ENCODE data around the gene BARD1. TPM values are rescaled to one million over a fixed set of nuclear protein-coding genes. Genes with fewer than 3 reads are reported as not detected.
"Not testable (repeated sequence)": the region's sequence is repeated elsewhere in the genome, so short reads cannot be mapped to it uniquely, and the experiment has no call there.

BARD1 gene
- total RNA-seq, 2 experiments from 2014 or later: 22.8 to 30.7 TPM

DNA sequence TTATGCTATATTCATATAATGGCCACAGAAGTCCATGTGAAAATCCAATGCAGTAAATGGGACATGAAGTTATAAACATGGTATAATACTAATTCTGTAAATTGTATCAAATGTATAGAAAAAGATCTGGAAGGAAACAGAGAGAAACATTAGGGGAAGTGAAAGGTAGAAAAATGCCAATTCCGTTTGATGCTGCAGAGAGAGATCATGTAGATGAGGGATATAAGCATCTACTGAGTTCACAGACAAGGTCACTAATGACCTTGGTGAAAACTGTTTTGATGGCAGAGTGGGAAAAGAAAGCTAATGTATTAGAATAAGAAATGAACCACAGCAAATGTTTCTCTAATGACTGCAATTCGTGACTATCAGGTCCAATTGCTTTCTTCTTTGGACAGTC is 56.0 kb downstream of the BARD1 start:
- CTCF ChIA-PET: no interaction called here
- Mint-ChIP-seq H3K9me3 (ENCODE audit: low read depth) (no peaks in the 10 kb centered on the region), H3K27me3 (no peaks in the 10 kb centered on the region), H3K4me3 (no peak overlapping the region), H3K27ac (no peak overlapping the region), H3K4me1 (no peaks in the 10 kb centered on the region), H3K36me3 (ENCODE audit: low read depth) (peaks cover 52% of the 10 kb centered on the region)
- intact Hi-C loops (cut with DNase I, micrococcal nuclease): no loop called here
- POLR2A ChIA-PET: no interaction called here
- no peak for DNase-seq
- ATAC-seq: no peak

DNA sequence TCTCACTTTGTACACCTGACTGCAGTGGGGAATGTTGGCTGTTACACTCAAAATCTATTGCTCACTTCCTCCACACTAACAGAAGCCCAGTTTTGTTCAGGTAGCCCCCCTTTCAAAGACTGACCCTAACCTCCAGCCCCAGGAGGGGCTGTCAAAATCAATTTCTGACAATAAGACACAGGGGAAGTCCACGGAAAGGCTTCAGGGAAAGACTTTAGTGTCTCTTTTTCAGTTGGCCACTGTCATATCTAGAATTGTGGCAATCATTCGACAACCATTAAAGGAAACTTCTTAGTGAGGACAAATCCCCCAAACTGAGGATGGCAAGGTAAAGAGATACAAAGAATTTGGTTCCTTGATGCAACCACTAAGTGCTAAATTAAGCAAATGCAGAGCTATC is 59.0 kb downstream of the BARD1 start:
- ATAC-seq: no peak
- H3K27ac Mint-ChIP-seq: no peak overlapping the region

DNA sequence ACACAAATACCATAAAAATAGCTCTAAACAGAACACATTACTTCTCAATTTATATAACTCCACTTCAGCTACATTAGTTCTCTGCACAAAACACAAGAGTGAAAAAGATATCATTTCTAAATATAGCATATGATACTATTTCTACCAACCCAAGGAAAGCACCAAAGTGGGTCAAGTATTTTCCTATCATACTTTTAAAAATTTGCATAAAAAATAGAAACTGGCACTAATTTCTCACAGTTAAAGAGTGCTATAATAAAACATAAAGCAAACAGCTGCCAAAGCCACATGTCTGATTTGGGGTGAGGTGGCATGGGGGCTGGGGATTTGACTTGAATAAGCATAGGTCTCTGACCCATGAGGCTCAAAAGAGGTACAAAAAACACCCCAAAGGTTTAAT is 61.5 kb downstream of the BARD1 start:
- DNase-seq: no peak
- intact Hi-C loops (cut with DNase I, micrococcal nuclease): no loop called here

More for the DNA sequence above, 59.0 kb downstream of the BARD1 start:
- no peaks in the 10 kb centered on the region for H3K9me3 Mint-ChIP-seq (ENCODE audit: low read depth)
- ChIA-PET CTCF (no interaction called here), POLR2A (no interaction called here)
- DNase-seq: no peak
- intact Hi-C loops (cut with DNase I, micrococcal nuclease): no loop called here
- no peaks in the 10 kb centered on the region for H3K4me1 Mint-ChIP-seq
- peaks cover 45% of the 10 kb centered on the region for H3K36me3 Mint-ChIP-seq (ENCODE audit: low read depth)
- H3K27me3 Mint-ChIP-seq: no peaks in the 10 kb centered on the region
- no peak overlapping the region for H3K4me3 Mint-ChIP-seq

DNA sequence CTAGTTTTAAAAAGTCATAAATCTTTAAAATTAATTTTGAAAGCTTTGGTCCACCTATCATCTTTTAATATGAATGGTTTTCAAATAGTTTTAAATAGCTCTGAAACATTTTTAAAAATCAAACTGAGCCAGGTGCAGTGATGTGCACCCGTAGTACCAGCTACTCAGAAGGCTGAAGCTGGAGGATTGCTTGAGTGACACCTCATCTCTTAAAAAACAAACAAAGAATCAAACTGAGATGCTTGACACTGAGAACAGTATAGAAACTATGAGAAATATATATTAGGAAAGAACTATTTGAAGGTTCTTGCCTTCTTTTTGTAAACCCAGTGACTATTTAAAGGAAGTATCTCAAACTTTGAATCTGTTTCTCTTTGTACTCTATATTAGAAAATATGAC is 67.4 kb downstream of the BARD1 start:
- DNase-seq (no peak), ATAC-seq (no peak)
- peaks cover 42% of the 10 kb centered on the region for H3K36me3 Mint-ChIP-seq (ENCODE audit: low read depth)
- ChIA-PET POLR2A (no interaction called here), CTCF (interaction anchor here (1.1 kb wide), 1 partner anchor 12 kb away, joined by 3 read pairs; no protein-coding TSS in a partner anchor)
- intact Hi-C loops (cut with DNase I, micrococcal nuclease): no loop called here
- peaks cover 9% of the 10 kb centered on the region for H3K4me1 Mint-ChIP-seq
- no peak overlapping the region for H3K4me3 Mint-ChIP-seq
- H3K9me3 Mint-ChIP-seq (ENCODE audit: low read depth): no peaks in the 10 kb centered on the region
- H3K27ac Mint-ChIP-seq: no peak overlapping the region
- H3K27me3 Mint-ChIP-seq: no peaks in the 10 kb centered on the region

More for the DNA sequence above, 61.5 kb downstream of the BARD1 start:
- H3K27ac Mint-ChIP-seq: no peak overlapping the region
- CTCF ChIA-PET: no interaction called here
- peaks cover 55% of the 10 kb centered on the region for H3K36me3 Mint-ChIP-seq (ENCODE audit: low read depth)
- POLR2A ChIA-PET: no interaction called here
- H3K27me3 Mint-ChIP-seq: no peaks in the 10 kb centered on the region
- H3K4me3 Mint-ChIP-seq: no peak overlapping the region
- ATAC-seq: no peak
- no peaks in the 10 kb centered on the region for H3K4me1 Mint-ChIP-seq
- no peaks in the 10 kb centered on the region for H3K9me3 Mint-ChIP-seq (ENCODE audit: low read depth)

DNA sequence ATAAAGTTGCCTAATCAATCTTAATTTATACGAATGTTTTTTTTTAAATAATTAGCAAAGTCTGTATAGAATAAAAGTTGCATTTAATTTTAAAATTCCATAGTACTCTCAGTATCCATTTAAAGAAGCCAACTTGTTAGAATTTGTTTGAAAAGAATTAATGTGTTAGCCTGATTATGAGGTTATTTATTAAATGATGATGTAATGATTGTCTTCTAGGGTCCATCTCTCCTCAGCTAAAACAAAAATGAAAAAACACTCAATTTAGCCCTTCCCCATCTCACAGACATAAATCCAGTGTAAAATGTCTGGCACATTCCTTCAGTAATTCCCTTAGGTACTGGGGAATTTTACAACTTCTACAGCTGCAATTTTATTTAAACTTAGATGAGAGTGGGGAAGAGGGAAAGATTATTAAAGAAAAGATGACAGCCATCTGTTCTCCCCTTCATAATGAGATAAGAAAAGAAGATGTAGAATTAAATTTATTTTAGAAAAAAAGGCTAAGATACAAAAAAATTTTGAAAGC is 68.6 kb downstream of the BARD1 start:
- H3K4me3 Mint-ChIP-seq: no peak overlapping the region
- DNase-seq: no peak
- H3K36me3 Mint-ChIP-seq (ENCODE audit: low read depth): peaks cover 35% of the 10 kb centered on the region
- peaks cover 10% of the 10 kb centered on the region for H3K4me1 Mint-ChIP-seq
- CTCF ChIA-PET: interaction anchor here (0.7 kb wide), 1 partner anchor 157 kb away, joined by 4 read pairs; no protein-coding TSS in a partner anchor
- ATAC-seq: no peak
- POLR2A ChIA-PET: no interaction called here
- H3K27me3 Mint-ChIP-seq: no peaks in the 10 kb centered on the region
- H3K27ac Mint-ChIP-seq: no peak overlapping the region
- intact Hi-C loops (cut with DNase I, micrococcal nuclease): no loop called here
- no peaks in the 10 kb centered on the region for H3K9me3 Mint-ChIP-seq (ENCODE audit: low read depth)

DNA sequence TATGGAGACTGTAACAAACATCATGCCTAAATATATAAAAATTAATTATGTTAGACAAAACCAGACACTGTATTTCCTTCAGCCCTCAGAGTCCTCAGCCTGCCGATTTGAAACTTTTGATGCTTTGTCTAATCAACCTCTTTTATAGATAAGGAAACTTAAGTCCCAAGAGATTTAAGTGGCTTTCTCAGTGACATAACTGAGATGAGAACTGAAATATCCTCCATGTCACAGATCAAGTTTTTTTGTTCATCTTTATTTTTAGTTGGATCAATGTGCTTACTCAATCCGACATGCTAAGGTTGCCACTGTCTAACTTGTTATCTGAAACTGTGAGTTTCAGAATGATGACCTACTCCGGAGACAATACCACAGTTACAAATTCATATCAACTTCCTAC is 72.3 kb downstream of the BARD1 start:
- ChIA-PET CTCF (no interaction called here), POLR2A (interaction anchor here (0.7 kb wide), 1 partner anchor 159 kb away, joined by 3 read pairs; no protein-coding TSS in a partner anchor)
- Mint-ChIP-seq H3K27me3 (no peaks in the 10 kb centered on the region), H3K4me3 (no peak overlapping the region), H3K4me1 (peaks cover 10% of the 10 kb centered on the region), H3K9me3 (ENCODE audit: low read depth) (no peaks in the 10 kb centered on the region), H3K27ac (no peak overlapping the region), H3K36me3 (ENCODE audit: low read depth) (peaks cover 18% of the 10 kb centered on the region)
- ATAC-seq (peak; percentile 49), DNase-seq (no peak)
- intact Hi-C loops (cut with DNase I, micrococcal nuclease): no loop called here

DNA sequence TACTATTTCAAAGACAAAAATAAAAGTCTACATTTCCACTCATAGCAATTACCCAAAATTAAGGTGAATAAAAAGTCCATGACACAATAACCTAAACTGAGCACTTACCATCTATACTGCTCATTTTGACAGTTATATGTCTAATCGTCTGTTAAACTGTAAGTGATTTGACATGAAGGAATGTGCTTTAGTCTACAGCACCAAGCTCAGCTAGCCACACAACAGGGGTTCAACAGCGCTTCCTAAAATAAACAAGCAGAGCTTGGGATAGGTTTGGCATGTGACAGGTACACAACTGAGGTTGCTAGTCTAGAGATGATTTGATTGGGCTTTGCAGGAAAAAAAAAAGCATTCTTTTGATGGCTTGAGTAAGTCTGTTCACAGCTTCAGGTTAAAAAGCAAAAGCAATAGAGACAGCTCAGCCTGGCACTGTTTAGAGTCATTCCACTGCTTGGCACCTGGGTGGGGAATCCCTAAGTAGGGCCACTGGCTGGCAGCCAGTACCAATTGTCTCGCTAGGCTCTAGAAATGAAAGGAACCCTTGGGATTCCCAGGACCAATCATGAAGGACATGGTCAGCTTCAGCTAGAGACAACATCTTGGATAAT is 78.6 kb downstream of the BARD1 start:
- ChIA-PET CTCF (no interaction called here), POLR2A (interaction anchor here (0.7 kb wide), 1 partner anchor 1433 kb away, joined by 8 read pairs; no protein-coding TSS in a partner anchor)
- ATAC-seq: peak; percentile 58
- no peaks in the 10 kb centered on the region for H3K4me1 Mint-ChIP-seq
- H3K4me3 Mint-ChIP-seq: no peak overlapping the region
- H3K9me3 Mint-ChIP-seq (ENCODE audit: low read depth): no peaks in the 10 kb centered on the region
- H3K27ac Mint-ChIP-seq: no peak overlapping the region
- intact Hi-C loops (cut with DNase I, micrococcal nuclease): no loop called here
- no peaks in the 10 kb centered on the region for H3K27me3 Mint-ChIP-seq
- DNase-seq: peak; percentile 14
- peaks cover 27% of the 10 kb centered on the region for H3K36me3 Mint-ChIP-seq (ENCODE audit: low read depth)

DNA sequence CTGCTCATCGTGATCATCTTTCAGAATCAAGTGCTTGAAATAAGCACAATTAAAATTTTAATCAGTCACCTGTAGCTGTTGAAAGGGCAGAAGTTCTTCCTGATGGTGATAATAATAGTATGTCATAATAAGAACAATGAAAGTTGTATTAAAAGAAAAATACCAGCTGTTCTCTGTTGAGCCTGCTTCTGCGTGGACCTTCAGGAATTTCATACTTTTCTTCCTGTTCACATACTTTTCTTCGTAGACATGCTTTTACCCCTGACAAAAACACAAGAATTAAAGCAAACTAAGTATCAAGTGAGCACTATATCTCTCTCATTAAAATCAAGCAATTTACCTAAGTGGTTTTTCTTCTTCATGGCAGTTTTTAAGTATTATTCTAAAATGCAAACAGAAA is 79.2 kb downstream of the BARD1 start:
- no peaks in the 10 kb centered on the region for H3K4me1 Mint-ChIP-seq
- CTCF ChIA-PET: interaction anchor here (0.6 to 0.9 kb wide), 2 partner anchors 12 to 744 kb away, joined by 3 read pairs; no protein-coding TSS in a partner anchor
- POLR2A ChIA-PET: no interaction called here
- H3K9me3 Mint-ChIP-seq (ENCODE audit: low read depth): no peaks in the 10 kb centered on the region
- H3K36me3 Mint-ChIP-seq (ENCODE audit: low read depth): peaks cover 30% of the 10 kb centered on the region
- no peaks in the 10 kb centered on the region for H3K27me3 Mint-ChIP-seq
- H3K27ac Mint-ChIP-seq: no peak overlapping the region
- DNase-seq (no peak), ATAC-seq (no peak)
- no peak overlapping the region for H3K4me3 Mint-ChIP-seq
- intact Hi-C loops (cut with DNase I, micrococcal nuclease): no loop called here

DNA sequence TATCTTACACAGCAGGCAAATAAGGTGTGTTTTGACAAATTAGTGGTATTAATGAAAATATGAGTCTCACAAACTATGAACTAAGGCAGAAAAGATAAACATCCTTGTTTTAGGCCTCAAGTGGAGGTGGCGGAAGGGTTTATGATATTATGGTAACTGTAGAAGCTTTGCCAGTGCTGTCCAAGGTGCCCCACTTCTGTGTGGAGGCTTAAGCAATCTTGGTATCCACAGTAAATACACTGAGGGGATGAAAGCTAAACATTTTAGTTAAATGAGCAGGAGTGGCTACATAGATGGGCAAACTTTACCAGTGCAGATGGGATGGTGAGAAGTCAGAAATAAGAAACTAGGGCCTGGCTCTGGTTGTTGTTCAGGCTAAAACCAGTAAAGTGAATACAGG is 84.7 kb downstream of the BARD1 start:
- no peaks in the 10 kb centered on the region for H3K4me1 Mint-ChIP-seq
- POLR2A ChIA-PET: no interaction called here
- H3K27me3 Mint-ChIP-seq: no peaks in the 10 kb centered on the region
- H3K27ac Mint-ChIP-seq: no peak overlapping the region
- H3K36me3 Mint-ChIP-seq (ENCODE audit: low read depth): peaks cover 53% of the 10 kb centered on the region
- CTCF ChIA-PET: interaction anchor here (0.9 kb wide), 1 partner anchor 94 kb away, joined by 3 read pairs; no protein-coding TSS in a partner anchor
- H3K9me3 Mint-ChIP-seq (ENCODE audit: low read depth): no peaks in the 10 kb centered on the region
- no peak for ATAC-seq
- DNase-seq: no peak
- no peak overlapping the region for H3K4me3 Mint-ChIP-seq
- intact Hi-C loops (cut with DNase I, micrococcal nuclease): no loop called here

DNA sequence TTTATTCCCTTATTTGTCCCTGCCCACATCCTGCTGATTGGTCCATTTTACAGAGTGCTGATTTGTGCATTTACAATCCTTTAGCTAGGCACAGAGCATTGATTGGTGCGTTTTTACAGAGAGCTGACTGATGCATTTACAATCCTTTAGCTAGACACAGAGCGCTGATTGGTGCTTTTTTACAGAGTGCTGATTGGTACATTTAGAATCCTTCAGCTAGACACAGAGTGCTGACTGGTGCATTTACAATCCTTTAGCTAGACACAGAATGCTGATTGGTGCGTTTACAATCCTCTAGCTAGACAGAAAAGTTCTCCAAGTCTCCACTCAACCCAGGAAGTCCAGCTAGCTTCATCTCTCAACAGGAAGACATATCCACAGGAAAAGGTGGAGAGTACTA is 91.6 kb downstream of the BARD1 start:
- CTCF ChIA-PET, H3K27me3 Mint-ChIP-seq: not testable (repeated sequence)

DNA sequence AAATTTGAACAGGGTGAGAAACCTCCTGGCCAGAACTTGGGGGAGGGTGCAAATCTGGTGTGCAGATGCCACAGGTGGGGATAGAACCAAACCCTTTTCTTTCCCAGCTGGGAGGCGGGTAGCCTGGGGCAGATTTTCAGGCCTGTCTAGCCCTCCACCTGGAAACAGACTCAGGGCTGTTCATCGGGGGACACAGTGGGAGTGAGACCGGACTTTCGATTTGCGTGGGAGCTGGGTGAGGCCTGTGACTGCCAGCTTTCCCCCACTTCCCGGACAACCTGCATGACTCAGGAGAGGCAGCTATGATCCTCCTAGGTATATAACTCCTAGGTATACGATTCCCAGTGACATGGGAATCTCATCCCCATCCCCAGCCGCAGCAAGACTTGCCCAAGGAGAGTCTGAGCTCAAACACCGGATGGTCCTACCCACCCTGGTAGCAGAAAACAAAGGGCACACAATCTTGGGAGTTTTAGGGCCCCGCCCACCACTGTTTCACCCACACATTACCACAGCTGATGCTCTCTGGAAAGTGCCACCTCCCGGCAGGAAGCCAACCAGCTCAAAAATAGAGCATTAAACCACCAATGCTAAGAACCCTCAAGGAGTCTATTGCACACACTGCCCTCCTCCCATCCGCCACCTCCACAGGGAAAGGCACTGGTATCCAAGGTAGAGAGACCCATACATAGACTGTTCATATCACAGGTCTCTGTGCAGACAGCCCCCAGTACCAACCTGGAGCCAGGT is 92.5 kb downstream of the BARD1 start:
- peaks cover 40% of the 10 kb centered on the region for H3K36me3 Mint-ChIP-seq (ENCODE audit: low read depth)

More for the DNA sequence above, 91.6 kb downstream of the BARD1 start:
- POLR2A ChIA-PET; DNase-seq; intact Hi-C loops (cut with DNase I, micrococcal nuclease); H3K27ac Mint-ChIP-seq; H3K9me3 Mint-ChIP-seq (ENCODE audit: low read depth); H3K4me1 Mint-ChIP-seq; H3K4me3 Mint-ChIP-seq; ATAC-seq: not testable (repeated sequence)
- H3K36me3 Mint-ChIP-seq (ENCODE audit: low read depth): peaks cover 40% of the 10 kb centered on the region

DNA sequence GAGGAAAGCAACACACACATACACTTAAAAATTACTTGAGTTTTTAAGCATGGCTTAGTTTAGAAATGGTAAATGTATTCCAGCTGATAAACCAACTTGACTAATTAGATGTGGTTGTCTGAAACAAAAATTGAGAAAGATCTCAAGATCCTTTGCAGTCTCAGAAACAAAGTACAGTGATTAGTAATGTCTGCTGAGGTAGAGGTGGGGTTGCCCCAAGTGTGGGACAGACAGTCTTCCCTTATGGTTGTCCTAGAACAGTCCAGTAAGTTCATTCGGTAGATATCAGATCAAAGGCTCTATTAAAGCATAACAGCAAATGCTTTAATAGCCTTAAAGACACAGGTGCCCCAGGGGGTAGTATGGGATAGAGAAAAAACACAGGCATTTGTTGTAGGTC is 94.5 kb downstream of the BARD1 start:
- peaks cover 2% of the 10 kb centered on the region for H3K9me3 Mint-ChIP-seq (ENCODE audit: low read depth)
- no peak overlapping the region for H3K27ac Mint-ChIP-seq
- peak; percentile 33 for ATAC-seq
- H3K4me3 Mint-ChIP-seq: no peak overlapping the region
- peaks cover 26% of the 10 kb centered on the region for H3K36me3 Mint-ChIP-seq (ENCODE audit: low read depth)
- no peak for DNase-seq
- H3K27me3 Mint-ChIP-seq: no peaks in the 10 kb centered on the region
- ChIA-PET POLR2A (no interaction called here), CTCF (no interaction called here)
- peaks cover 3% of the 10 kb centered on the region for H3K4me1 Mint-ChIP-seq
- intact Hi-C loops (cut with DNase I, micrococcal nuclease): no loop called here

More for the DNA sequence above, 92.5 kb downstream of the BARD1 start:
- ChIA-PET POLR2A (no interaction called here), CTCF (no interaction called here)
- Mint-ChIP-seq H3K4me3 (no peak overlapping the region), H3K4me1 (no peaks in the 10 kb centered on the region), H3K27me3 (no peaks in the 10 kb centered on the region), H3K9me3 (ENCODE audit: low read depth) (peaks cover 2% of the 10 kb centered on the region), H3K27ac (no peak overlapping the region)
- no peak for DNase-seq
- intact Hi-C loops (cut with DNase I, micrococcal nuclease): no loop called here
- no peak for ATAC-seq
